Subcutaneous abdominal adipose tissue (tissue), 5 donors: ENCODE results near the gene SLC16A4.

Experiments used
- H3K27ac ChIP-seq: one replicate; pipeline ENCODE4 v1.7.0; 2013; ENCODE audit warnings: low read depth, mild to moderate bottlenecking, inconsistent platforms, low read length, moderate library complexity
- H3K27me3 ChIP-seq, 5 donors: one replicate each; pipeline ENCODE4 v1.7.0; 2013; ENCODE audit warnings: low read length in 5 of 5, inconsistent platforms in 1 of 5; ENCODE audit not compliant: control insufficient read depth in 5 of 5, insufficient read depth in 4 of 5
- H3K36me3 ChIP-seq, 5 donors: one replicate each; pipeline ENCODE4 v1.7.0; 2013; ENCODE audit warnings: low read length in 5 of 5; ENCODE audit not compliant: control insufficient read depth in 5 of 5, insufficient read depth in 5 of 5
- H3K4me1 ChIP-seq, 5 donors: one replicate each; pipeline ENCODE4 v1.7.0; 2013; ENCODE audit warnings: low read length in 5 of 5, mild to moderate bottlenecking in 3 of 5, moderate library complexity in 1 of 5; ENCODE audit not compliant: control insufficient read depth in 5 of 5, insufficient read depth in 5 of 5
- H3K4me3 ChIP-seq, 5 donors: one replicate each; pipeline ENCODE4 v1.7.0; 2013; ENCODE audit warnings: low read length in 5 of 5, low read depth in 1 of 5
- H3K9ac ChIP-seq, 5 donors: one replicate each; pipeline ENCODE4 v1.7.0; 2013; ENCODE audit warnings: low read length in 5 of 5, mild to moderate bottlenecking in 4 of 5, moderate library complexity in 3 of 5
- H3K9me3 ChIP-seq, 5 donors: one replicate each; pipeline ENCODE4 v1.7.0; 2013; ENCODE audit warnings: low read length in 5 of 5; ENCODE audit not compliant: control insufficient read depth in 5 of 5
- donor health status: healthy.
- donor health status: healthy.
- donor health status: healthy.
- donor health status: healthy.
- donor health status: healthy.

SLC16A4 gene

DNA sequence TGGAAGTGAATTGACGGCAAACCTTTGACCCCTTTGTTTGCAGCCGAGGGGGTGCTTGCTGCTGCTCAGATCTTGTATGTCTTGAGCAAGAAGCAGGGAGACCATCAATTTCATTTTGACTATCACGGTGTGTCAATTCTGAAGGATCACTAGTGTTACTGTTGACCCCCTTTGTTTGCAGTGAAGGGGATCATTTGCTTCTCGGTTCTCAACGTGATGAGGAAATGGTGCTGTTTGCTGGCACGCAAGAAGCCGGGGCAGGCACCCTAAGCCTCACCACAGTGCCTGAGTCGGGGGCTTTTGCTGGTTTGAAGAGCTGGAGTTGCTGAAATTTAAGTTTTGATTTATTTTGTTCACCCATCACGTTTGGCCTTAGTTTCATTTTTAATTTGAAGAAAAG lies 44.1 kb downstream of the SLC16A4 start:
- H3K36me3 ChIP-seq, result peaks cover 6 to 27% (median 24%) of the 10 kb centered on the region in 5 donors
- no peak overlapping the region for H3K4me3 ChIP-seq
- H3K27ac ChIP-seq, result no peak overlapping the region
- no peaks in the 10 kb centered on the region for H3K9me3 ChIP-seq
- peaks cover 4 to 83% (median 51%) of the 10 kb centered on the region in 5 donors for H3K4me1 ChIP-seq
- H3K27me3 ChIP-seq, result no peaks in the 10 kb centered on the region
- H3K9ac ChIP-seq, result peak overlapping the region in 1 of 5 donors; percentile 25

DNA sequence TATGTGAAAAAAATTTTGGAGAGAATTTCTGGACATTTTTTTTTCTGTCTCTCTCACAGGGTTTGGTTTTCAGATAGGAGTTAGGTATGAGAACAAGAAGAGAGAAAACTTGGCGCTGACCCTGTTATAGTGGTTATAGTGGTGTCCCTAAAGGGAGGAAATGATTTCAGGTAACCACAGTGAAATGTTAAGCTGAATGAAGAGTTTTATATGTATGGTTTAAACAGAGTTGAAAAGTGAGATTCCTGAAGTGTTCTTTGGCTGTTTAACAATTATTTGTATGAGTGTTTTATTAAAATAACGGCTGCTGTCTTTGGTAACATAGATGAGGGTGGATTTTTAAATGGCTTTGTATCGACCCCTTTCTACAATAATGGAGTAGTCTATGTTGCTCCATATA lies 45.3 kb downstream of the SLC16A4 start:
- H3K27me3 ChIP-seq, result no peaks in the 10 kb centered on the region
- peaks cover 6 to 39% (median 32%) of the 10 kb centered on the region in 5 donors for H3K36me3 ChIP-seq
- no peak overlapping the region for H3K4me3 ChIP-seq
- H3K27ac ChIP-seq, result no peak overlapping the region
- H3K9me3 ChIP-seq, result no peaks in the 10 kb centered on the region
- H3K9ac ChIP-seq, result peak overlapping the region in 2 of 5 donors; percentile 19 to 51
- peaks cover 7 to 86% (median 56%) of the 10 kb centered on the region in 5 donors for H3K4me1 ChIP-seq

DNA sequence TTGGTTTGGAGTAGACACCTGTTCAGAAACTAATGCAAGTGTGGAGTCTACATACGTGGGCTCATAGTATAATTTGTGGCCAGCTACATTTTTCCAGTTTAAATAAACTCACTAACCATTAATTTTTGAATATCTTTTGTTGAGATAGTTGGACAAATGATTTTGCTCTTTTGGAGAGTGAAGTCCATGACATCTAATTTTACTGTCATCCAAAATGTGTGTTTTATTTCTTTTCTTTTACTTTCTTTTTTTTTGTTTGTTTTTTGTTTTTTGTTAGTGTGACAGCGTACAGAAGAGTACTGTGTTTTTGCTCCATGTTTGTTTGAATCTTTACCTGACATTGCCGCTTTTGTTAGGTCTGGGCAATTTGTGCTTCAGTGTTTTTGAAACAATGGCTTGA lies 46.7 kb downstream of the SLC16A4 start:
- Histone ChIP-seq H3K4me1 (peaks cover 10 to 83% (median 61%) of the 10 kb centered on the region in 5 donors), H3K27ac (no peak overlapping the region), H3K9me3 (no peaks in the 10 kb centered on the region), H3K36me3 (peaks cover 6 to 39% (median 32%) of the 10 kb centered on the region in 5 donors), H3K27me3 (no peaks in the 10 kb centered on the region), H3K4me3 (peak overlapping the region in 1 of 5 donors; percentile 13), H3K9ac (peak overlapping the region in 3 of 5 donors; percentile 31 to 48 (median 44))

DNA sequence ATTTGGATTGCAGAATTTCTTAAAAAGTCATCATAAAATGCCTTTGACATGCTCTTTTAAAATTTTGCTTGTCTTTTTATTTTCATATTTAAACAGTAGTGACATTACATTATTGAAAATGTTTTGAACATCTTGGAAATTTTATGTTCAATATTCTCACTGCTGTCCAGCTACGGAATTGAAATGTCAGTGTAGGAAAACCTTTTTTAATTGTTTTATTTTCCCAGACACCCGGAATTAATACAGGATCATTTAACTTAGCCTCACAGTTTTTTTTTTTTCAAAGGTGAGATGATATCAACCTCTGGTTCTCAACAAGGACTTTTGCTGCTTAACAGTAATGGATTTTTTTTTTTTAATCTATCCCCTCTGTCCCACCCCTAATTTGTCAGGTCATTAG lies 47.6 kb downstream of the SLC16A4 start:
- Histone ChIP-seq H3K4me3 (no peak overlapping the region), H3K27ac (no peak overlapping the region), H3K9me3 (no peaks in the 10 kb centered on the region), H3K4me1 (peaks cover 12 to 74% (median 52%) of the 10 kb centered on the region in 5 donors), H3K9ac (peak overlapping the region in 1 of 5 donors; percentile 52), H3K27me3 (no peaks in the 10 kb centered on the region), H3K36me3 (peaks cover 6 to 39% (median 32%) of the 10 kb centered on the region in 5 donors)

DNA sequence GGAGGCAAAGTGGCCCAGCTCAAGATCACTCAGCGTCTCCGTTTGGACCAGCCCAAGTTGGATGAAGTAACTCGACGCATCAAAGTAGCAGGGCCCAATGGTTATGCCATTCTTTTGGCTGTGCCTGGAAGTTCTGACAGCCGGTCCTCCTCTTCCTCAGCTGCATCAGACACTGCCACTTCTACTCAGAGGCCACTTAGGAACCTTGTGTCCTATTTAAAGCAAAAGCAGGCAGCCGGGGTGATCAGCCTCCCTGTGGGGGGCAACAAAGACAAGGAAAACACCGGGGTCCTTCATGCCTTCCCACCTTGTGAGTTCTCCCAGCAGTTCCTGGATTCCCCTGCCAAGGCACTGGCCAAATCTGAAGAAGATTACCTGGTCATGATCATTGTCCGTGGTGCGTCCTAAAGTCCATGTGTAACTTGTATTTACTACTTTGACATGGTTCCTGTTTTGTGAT lies 48.9 kb downstream of the SLC16A4 start:
- Histone ChIP-seq H3K27ac (no peak overlapping the region), H3K4me1 (peaks cover 12 to 73% (median 52%) of the 10 kb centered on the region in 5 donors), H3K9me3 (no peaks in the 10 kb centered on the region), H3K9ac (peak overlapping the region in 2 of 5 donors; percentile 42 to 52), H3K27me3 (no peaks in the 10 kb centered on the region), H3K36me3 (peaks cover 6 to 30% (median 23%) of the 10 kb centered on the region in 5 donors), H3K4me3 (peak overlapping the region in 2 of 5 donors; percentile 50 to 88)

DNA sequence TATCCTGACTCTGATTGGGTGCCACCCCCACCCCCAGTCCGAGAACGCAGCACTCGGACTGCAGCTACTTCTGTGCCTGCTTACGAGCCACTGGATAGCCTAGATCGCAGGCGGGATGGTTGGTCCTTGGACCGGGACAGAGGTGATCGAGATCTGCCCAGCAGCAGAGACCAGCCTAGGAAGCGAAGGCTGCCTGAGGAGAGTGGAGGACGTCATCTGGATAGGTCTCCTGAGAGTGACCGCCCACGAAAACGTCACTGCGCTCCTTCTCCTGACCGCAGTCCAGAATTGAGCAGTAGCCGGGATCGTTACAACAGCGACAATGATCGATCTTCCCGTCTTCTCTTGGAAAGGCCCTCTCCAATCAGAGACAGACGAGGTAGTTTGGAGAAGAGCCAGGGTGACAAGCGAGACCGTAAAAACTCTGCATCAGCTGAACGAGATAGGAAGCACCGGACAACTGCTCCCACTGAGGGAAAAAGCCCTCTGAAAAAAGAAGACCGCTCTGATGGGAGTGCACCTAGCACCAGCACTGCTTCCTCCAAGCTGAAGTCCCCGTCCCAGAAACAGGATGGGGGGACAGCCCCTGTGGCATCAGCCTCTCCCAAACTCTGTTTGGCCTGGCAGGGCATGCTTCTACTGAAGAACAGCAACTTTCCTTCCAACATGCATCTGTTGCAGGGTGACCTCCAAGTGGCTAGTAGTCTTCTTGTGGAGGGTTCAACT lies 49.5 kb downstream of the SLC16A4 start:
- Histone ChIP-seq H3K9ac (peak overlapping the region in 2 of 5 donors; percentile 42 to 52), H3K9me3 (no peaks in the 10 kb centered on the region), H3K27me3 (no peaks in the 10 kb centered on the region), H3K4me3 (peak overlapping the region in 3 of 5 donors; percentile 1 to 88 (median 75)), H3K36me3 (peaks cover 6 to 26% (median 17%) of the 10 kb centered on the region in 5 donors), H3K4me1 (peaks cover 12 to 69% (median 52%) of the 10 kb centered on the region in 5 donors), H3K27ac (peak overlapping the region; percentile 99)

DNA sequence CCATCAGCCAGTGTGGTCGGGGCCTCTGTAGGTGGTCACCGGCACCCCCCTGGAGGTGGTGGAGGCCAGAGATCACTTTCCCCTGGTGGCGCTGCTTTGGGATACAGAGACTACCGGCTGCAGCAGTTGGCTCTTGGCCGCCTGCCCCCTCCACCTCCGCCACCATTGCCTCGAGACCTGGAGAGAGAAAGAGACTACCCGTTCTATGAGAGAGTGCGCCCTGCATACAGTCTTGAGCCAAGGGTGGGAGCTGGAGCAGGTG lies 50.7 kb downstream of the SLC16A4 start:
- Histone ChIP-seq H3K9ac (peak overlapping the region in 4 of 5 donors; percentile 90 to 96 (median 96)), H3K27me3 (no peaks in the 10 kb centered on the region), H3K4me1 (peaks cover 12 to 65% (median 52%) of the 10 kb centered on the region in 5 donors), H3K4me3 (peak overlapping the region; percentile 75 to 99 (median 98)), H3K9me3 (no peaks in the 10 kb centered on the region), H3K27ac (peak overlapping the region; percentile 99), H3K36me3 (peaks cover 6 to 26% (median 16%) of the 10 kb centered on the region in 5 donors)

DNA sequence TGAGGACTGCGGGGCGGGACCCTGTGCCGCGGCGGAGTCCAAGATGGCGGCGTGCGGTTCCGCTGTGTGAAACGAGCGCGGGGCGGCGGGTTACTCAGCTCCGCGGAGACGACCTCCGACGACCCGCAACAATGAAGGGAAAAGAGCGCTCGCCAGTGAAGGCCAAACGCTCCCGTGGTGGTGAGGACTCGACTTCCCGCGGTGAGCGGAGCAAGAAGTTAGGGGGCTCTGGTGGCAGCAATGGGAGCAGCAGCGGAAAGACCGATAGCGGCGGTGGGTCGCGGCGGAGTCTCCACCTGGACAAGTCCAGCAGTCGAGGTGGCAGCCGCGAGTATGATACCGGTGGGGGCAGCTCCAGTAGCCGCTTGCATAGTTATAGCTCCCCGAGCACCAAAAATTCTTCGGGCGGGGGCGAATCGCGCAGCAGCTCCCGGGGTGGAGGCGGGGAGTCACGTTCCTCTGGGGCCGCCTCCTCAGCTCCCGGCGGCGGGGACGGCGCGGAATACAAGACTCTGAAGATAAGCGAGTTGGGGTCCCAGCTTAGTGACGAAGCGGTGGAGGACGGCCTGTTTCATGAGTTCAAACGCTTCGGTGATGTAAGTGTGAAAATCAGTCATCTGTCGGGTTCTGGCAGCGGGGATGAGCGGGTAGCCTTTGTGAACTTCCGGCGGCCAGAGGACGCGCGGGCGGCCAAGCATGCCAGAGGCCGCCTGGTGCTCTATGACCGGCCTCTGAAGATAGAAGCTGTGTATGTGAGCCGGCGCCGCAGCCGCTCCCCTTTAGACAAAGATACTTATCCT lies 51.2 kb downstream of the SLC16A4 start:
- Histone ChIP-seq H3K9me3 (no peaks in the 10 kb centered on the region), H3K27ac (peak overlapping the region; percentile 99), H3K9ac (peak overlapping the region; percentile 56 to 96 (median 95)), H3K4me3 (peak overlapping the region; percentile 75 to 99 (median 98)), H3K4me1 (peaks cover 12 to 65% (median 52%) of the 10 kb centered on the region in 5 donors), H3K36me3 (peaks cover 6 to 26% (median 16%) of the 10 kb centered on the region in 5 donors), H3K27me3 (no peaks in the 10 kb centered on the region)

DNA sequence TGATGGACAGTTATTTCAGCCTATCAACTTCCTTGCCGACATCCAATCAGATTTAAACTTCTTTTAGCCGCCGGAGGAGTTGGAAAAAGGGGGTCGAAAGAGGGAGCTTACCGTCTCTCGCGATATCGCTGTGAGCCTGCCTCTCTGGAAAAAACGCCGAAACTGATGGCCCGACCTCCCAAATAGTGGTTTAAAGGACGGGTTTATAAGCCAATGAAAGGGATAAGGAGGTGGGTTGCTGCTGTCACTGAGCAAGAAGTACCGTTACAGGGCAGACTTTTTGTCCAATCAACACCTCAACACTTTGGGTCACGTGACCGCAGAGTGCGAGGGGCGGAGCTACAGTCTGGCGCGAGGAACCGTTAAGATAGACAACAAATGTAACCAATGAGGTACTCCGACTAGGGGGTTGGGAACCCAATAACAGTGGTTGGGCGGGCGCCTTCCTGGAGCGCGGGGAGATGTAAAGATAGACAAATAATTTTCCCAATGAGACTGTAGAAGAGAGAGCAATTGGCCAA lies 51.9 kb downstream of the SLC16A4 start, which contains the start of gene RBM15:
Gene RBM15, plus strand, starts transcription at position 492 of the 521 bp plus-strand sequence. Its CDS starts 29 bp downstream, at position 521.
- Histone ChIP-seq H3K9ac (peak within 1 kb of the TSS; percentile 56 to 96 (median 95)), H3K27ac (peak within 1 kb of the TSS; percentile 99), H3K4me1 (peaks cover 12 to 60% (median 46%) of the 10 kb centered on the region in 5 donors), H3K9me3 (no peaks in the 10 kb centered on the region), H3K27me3 (no peaks in the 10 kb centered on the region), H3K36me3 (peaks cover 5 to 20% (median 14%) of the 10 kb centered on the region in 5 donors), H3K4me3 (peak within 1 kb of the TSS; percentile 88 to 99 (median 98))
